NCI-H510A (cell line): ENCODE data around the gene ACTL8.
"Not testable (repeated sequence)": the region's sequence is repeated elsewhere in the genome, so short reads cannot be mapped to it uniquely, and the experiment has no call there.

Experiments
- DNase-seq: peaks from one replicate; lab custom pipeline; 2025; lab: John Stamatoyannopoulos, UW

ACTL8 gene

DNA sequence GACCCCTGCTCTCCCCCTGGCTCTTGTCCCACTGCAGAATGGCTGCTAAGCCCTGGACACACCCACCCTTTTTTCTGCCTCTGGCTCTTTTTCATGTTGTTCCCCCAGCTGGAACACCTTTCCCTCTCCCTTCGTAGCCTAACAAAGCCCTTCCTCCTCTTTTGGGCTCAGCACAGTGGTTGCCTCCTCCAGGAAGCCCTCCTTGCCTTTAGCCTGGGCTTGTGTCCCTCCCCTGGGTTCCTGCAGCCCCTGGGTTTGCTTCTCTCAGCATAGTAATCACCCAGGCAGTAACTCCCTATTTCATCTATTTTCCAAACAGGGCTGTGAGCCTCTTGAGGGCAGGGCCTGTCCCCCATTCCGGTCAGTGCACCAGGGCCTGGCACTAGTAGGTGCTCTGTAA, 19.8 kb upstream of the ACTL8 start:
- DNase-seq: no peak

DNA sequence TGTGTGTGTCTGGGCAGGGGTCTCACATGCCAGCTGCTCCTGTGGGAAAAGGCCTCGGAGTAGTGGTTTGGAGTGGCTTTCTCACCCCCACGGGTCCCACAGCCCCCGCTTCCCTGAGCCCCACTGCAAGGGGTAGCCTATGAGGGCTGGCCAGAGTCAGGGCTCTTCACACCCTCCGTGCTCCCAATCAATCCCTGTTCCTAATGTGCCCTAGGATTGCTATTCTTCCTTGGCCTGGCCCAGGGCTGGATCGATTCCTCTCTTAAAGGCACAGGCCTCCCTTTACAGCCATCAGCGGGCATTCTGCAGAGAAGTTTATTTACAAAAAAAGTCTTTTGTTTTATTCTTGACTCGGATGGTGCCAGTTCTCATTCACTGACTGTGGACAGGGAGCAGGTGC, 19.3 kb upstream of the ACTL8 start:
- no peak for DNase-seq

DNA sequence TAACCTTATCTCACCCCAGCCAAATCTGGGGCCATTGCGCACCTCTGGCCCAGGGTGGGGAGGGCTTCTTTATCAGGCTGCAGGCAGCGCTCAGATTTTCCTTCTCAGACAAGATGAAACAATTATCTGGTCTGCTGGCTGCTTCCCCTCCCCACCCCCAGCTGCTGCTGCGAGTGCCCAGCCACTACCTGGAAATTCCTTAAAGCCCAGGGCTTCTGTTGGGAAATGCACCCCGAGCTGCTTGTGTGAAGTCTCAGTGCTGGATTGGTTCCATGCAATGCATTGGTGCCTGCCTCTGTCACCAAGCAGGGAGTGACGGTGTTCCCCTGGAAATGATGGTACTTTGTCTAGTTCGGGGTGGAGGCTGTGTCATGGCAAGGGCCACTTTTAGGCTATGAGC, 18.5 kb upstream of the ACTL8 start:
- DNase-seq: no peak

DNA sequence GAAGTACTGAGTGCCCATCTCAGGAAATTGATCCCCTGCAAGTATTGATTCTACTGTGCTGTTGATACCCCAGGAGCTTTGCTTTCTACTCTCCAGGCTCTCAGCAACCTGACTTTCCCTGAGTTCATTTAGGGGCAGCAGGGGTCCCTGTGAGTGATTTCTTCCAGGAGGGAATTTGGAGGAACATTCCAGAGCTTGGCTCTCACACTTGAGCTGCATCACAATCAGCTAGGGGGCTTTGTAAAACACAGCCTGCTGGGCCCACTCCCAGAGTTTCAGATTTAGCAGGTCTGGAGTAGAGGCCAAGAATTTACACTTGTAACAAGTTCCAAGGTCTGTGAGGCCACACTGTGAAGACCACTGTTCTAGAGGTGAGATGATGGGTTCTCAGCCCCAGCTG, 16.1 kb upstream of the ACTL8 start:
- DNase-seq: no peak

DNA sequence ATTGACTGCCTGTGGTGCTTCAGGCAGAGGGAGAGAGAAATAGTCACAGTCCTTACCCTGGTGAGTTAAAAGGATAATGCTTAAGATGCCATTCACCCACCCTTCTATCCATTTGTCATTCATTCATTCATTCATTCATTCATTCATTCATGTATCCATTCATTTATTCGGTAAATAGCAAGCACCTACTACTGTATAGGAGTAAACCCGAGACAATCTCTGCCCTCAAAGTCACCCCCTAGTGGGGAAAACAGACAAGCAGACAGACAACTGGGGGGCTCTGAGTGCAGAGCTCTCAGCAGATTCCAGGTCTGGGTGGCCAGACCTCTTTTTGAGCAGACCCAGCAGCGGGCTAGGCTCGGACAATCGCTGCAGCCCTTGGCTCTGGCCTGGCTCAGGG, 14.1 kb upstream of the ACTL8 start:
- no peak for DNase-seq

DNA sequence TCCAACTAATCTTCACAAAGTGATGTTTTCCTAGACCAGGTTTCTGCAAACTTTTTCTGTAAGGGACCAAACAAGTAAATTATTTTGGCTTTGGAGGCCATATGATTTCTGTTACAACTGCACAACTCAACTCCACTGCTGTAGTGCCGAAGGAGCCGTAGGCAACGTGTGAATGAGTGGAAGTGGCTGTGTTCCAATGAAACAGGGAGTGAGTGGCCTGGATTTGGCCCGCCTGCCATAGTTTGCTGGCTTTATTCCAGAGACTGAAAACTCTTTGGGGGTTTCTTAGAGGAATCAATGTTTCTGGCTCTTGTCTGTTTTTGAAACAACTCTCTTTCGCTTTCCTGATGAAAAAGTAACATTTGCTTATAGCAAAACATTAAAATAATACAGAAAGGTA, 12.6 kb upstream of the ACTL8 start:
- DNase-seq: no peak

DNA sequence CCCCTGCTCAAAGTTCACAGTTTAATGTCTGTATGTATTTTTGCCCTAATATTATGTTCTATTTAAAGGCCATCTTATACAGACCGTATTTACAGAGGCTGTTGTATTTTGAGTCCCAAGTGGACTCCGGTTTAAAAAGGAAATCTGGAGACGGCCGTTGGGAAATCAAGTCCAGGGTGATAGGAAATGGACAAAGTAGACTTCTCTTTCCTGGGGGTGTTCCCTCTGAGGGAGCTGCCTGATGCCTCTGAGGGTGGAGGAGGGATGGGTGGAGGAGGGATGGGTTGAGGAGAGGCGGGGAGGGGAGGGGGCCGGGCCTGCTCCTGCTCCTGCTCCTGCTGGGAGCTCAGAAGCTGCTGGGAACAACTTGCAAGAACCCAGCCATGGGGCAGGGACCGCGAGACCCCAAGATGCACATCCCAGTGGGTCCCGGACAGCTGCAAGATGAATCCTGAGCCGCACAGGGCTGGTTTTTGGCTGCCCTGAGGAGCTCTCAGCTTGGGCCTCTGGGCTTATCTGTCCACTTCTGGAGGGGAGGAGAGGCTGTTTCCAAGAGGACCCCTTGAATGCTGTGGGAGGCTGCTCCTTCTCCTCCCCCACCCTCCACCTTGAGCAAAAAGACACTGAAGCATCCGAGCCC, 12.0 kb upstream of the ACTL8 start:
- no peak for DNase-seq

DNA sequence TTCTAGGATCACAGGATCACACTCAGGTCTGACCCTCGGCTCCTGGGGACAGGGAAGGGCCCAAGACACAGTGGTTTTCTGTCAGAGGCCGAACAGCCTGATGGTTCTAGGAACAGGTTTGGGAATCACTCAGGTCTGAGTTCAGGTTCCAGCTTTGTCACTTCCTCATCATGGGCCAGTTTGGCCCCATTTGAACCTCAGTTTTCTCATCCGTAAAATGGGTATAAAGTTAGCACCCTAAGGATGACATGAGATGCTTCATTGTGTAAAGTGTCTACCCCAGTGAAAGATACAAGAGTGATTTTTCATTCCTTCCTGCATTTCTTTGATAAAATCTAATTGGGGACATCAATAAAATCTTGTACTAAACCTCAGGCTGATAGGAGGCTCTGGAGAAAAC, 11.2 kb upstream of the ACTL8 start:
- DNase-seq: no peak

DNA sequence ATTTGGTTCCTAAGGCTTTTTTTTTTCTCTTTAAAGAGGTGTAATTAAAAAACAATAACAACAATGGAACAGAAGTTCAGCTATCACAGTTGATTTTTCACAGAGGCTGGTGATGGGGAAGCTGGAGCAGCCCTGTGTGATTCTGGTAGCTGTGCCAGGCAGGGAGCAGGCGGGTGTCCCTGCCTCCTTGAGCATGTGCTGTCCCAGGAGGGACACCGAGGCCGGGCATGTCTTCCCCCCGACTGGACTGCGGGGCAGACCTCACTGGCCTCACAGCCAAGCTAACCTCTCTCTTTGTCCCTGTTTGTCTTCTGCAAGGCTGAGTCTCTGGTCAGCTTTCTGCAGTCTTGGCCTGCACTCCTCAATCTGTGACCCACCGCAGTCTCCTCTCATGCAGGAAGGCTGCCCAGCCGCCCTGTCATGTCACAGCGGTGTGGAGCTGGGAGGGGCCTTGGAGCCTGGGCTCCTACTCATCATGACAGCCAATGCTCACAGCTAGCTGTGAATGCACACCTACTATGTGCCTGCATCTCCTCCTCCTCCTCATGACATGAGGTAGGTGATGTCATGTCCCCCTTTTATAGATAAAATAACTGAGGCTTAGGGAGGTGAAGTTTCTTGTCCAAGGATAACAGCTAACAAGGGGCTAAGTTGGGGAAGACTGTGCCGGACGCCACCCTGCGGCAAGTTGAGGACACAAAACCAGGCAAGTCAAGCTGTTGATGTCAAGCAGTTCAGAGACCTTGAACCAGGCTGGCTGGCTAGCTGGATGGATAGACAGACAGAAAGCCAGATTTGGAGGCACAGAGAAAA, 10.3 kb upstream of the ACTL8 start:
- no peak for DNase-seq

DNA sequence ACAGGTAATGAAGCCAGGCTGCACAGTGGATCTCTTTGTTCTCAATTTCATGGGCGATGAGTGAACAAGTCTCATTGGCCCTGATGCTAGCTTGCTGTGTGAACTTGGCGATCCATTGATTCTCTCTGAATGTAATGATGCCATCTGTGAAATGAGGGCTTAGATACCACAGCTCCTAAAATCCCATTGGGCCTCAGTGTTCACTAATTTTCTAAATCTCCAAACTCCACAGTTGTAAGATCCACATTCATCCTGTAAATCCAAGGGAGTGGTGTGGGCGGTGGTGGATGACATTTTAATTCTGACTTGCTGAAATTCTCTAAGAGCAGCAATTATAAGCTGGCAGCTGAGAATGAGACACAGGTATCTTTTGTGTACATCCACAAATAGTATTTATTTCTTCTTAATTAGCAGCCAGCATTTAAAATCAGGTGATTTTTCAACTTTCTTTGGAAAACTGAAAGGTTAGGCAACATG, 9.6 kb upstream of the ACTL8 start:
- no peak for DNase-seq

DNA sequence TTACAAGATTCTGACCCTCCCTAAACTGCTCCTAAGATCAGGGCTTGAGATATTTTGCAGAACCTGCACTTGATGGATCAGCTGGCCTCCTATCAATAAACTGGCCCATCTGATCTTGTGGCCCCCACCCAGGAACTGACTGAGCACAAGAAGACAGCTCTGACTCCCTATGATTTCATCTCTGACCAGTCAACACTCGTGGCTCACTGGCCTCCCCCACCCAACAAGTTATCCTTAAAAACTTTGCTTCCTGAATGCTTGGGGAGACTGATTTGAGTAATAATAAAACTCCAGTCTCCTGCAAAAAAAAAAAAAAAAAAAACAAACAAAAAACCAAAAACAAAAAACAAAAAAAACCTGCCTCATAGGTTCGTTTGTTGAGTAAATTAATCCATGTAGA, 8.9 kb upstream of the ACTL8 start:
- DNase-seq: not testable (repeated sequence)

DNA sequence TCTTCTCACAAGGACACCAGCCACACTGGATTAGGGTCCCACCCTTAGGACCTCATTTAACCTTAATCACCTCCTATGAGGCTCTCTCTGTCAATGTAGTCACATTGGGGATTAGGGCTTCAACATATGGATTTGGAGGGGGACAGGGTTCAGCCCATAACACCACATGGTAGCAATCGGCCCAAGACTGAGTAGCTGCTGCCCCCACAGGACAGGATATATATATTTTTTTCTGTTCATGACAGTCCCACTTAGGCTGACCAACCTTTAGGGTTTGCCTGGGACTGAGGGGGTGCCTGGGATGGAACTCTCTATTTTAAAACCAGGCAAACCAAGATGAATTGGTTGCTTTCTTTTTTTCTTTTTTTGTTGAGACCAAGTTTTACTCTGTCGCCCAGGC, 8.2 kb upstream of the ACTL8 start:
- DNase-seq: no peak

DNA sequence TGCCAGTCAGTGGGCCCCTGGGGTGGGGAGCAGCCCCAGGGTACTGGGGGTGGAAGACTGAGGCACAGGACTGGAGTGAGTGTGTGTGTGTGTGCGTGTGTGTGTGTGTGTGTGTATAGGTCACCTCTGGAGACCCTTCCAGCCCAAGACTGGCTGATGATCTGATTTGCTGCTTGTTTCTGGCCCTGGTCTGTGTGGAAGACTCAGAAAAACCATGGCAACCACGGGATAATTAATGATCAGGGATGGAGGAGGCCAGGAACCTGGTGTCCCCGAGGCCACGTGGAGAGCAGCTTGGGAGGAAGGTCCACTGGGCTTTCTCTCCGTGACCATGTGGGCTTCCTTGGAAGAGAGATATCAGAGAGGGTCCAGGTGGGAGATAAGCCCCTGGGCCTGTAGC, 4.8 kb upstream of the ACTL8 start:
- DNase-seq: no peak

DNA sequence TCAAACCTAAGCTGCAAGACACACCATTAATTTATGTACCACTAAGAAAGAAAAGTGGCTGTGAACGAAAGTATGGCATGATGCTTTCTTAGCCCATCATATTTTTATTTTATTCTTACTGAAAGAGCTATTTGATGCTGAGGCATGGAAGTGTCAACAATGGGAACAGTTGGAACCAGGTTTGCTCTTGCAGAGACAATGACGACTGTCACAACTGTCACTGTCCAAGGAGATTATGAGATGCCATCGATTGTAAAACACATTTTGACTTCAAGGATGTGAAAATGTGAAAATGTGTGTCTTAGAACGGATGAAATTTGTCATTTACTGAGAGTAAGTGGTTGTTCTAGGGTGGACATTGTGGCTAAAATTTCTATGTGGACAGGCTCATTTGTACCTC, 2.8 kb upstream of the ACTL8 start:
- no peak for DNase-seq

DNA sequence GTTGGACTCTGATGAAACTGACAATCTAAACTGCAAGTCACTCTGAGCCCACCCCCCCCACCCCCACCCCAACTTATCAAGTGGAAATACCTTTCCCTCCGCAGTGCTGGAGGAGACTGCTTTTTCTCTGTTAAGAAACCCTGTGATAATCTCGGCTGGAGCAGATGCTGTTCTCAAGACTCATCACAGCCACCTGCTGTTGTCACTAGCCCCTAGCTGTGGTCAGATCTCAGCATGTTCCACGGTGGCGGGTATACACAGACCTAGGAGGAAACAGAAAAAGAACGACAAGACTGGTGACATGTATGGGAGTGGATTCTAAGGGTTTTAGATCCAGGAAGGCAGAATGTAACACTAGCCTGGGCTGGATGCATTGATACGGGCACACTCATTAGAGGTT, 2.3 kb downstream of the ACTL8 start:
- DNase-seq: no peak

DNA sequence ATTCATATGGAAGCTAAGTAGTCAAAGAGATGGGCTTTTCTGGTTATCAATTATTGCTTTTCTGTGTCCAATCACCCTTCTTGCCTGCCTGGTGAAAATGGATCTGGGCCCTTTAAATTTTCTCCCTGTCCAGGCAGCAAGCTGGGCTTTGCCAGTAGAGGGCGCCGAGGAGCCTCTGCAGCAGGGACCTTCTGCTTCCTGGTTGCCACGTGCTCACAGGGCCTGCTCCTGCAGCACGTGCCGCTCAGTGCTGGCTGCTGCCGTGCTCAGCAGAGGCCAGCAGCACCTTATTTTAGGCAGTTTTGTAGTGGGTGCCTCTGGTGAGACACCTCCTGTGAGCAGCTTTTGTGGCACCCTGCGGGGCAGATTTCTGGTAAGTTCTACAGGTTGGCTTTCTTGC, 4.0 kb downstream of the ACTL8 start:
- no peak for DNase-seq

DNA sequence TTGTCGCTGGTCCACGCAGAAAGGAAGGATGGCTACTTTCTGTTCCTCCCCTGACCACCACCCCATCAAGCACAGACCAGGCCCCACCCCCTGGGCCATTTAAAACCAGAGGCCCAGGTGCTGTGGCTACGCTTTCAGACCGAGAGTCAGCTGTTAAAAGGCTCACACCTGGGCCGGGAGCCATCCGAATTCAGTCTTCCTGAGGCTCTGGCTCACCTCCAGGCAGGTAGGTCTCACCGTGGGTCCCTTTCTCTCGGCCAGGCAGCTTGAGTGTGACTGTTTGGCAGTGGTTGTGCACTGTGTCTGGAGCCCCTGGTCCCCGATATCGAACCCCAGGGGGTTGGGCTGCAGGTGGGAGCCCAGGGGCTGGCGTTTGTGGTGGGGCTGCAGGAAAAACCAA, 7.2 kb downstream of the ACTL8 start:
- DNase-seq: no peak

DNA sequence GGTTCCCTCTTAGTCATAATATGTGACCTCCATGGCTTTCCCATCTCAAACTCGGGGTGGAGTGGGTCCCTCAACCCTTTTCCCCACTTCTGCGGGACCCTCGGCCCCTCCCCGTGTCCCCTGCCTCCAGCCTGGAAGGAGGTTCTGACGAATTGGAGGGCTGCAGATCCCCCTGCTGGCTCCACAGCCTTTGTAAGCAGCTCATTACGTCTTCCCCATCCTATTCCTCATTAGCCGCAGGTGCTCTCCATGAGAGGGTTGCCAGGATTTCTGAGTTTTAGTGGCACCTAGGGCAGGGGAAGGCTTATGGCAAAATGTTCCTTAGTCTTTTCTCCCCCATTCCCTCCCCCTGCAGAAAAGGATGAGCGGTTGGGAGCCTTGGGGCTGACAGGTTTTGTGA, 8.3 kb downstream of the ACTL8 start:
- DNase-seq: no peak

DNA sequence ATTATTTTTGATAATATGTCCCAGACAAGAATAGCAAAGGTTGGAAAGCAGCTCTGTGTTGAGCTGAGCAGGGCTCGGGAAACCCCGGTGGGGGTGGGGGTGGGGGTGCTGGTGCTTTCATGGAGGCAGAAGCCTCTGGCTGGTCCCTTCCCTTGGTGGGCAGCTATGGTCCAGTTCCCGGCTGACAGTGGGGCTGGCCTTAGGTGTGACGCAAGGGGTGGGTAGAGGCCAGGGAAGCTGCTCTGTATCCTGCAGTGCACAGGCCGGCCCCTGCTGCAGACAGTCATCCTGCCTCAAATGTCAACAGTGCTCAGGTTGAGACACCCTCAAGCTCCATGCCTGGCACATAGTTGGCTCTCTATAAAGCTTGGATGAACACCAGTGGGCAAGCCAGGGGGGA, 8.9 kb downstream of the ACTL8 start:
- DNase-seq: no peak

DNA sequence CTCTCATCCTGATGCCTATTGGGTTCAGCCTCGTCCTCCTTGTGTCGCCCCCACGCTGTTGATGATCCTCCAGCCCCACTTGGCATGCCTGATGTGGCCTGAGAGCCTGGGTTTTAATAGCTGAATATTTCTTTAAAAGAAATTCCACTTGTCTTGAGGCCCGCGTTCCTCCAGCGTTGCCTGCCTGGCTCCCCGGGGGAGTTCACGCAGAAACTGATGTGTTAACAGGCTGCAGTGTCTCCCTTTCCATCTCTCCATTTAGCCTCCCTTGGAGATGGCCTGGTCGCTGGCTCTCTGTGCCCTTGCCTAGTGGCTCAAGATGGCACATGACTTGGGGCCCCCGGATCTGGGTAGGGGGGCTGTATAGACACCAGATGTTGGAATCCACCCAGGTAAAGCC, 9.5 kb downstream of the ACTL8 start:
- DNase-seq: no peak

DNA sequence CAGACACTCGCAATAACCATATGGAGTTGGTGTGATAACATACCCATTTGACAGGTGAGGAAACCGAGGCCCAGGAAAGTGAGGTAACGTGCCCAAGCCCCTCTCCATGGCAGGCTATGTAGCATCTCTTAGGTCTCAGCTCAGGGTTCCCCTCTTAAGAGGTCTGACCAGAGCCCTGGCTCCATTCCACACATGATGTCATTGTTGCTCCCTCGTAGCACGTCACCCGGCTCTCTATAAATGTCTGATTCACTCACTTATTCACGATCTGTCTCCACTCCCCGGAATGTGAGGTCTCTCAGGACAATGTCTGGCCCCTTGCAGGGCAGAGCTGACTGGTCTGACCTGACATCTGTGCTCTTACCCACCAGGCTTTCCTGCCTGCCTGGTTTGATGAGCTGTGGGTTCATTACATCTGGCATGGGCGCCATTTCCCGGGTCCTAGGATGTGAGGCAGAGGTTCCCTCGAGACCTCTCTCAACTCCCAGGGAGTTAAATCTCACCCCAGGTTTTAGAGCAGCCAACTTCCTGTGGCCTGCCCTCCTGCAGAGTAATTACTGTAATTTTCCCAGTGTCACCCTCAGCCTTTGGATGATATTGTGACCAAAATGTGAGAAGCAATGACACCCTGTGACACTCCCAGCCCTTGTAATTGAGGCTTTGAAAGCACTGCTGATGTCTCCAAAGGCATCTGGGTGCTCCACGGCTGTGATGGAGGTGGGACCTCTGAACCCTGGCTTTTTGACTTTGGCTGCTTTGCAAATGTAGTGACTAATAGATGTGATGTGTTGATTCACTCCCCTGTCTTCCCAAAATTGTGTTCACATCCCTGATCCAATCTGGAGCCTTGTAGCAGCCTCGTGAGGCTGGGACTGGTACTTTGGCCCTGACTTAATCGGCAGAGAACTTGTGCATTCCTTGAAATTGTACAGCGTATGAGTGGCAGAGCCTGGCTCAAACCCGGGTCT, 10.6 kb downstream of the ACTL8 start:
- DNase-seq: no peak

DNA sequence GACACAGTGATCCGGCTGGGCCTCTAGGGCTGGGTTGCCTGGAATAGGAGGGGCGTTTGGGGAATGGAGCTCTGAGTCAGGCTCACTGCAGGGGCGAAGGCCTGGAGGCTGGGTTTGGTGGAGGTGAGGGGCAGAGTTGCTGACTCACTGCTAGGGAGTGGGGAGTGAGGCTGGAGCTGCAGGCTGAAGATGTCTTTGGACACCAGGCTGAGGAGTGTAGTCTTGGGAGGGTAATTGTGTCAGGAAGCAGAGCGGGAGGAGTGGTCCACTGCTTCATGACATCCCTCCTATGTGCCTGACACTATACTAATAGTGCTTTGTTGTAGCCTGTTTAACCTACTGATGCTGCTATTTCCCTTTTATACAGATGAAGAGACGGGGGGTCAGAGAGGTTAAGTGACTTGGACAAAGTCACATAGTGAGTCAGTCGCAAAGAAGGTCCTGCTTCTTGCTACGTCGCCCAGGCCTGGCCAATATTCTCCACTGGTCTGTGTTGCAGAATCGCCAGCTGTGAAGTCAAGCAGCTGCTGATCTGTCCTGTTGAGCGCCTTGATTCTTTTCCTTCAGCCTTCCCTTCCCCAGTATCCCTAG, 13.6 kb downstream of the ACTL8 start:
- no peak for DNase-seq
